LHCN-M2 (cell line): ENCODE data around the gene GLS2. TPM values are rescaled to one million over a fixed set of nuclear protein-coding genes. Genes with fewer than 3 reads are reported as not detected.
"Not testable (repeated sequence)": the region's sequence is repeated elsewhere in the genome, so short reads cannot be mapped to it uniquely, and the experiment has no call there.

ENCODE experiments used
- DNase-seq: peaks from one replicate; pipeline ENCODE4 v3.0.0-alpha.2; 2012; ENCODE audit warnings: low read depth
- total RNA-seq: library from RNA; depleted of rRNA; stranded (reverse); fragments of >200 nt; gene quantifications from 2 replicates; pipeline ENCODE4 v1.2.3, GENCODE V29; 2014

GLS2 gene
- total RNA-seq, 1 experiment from 2014 or later = not detected

DNA sequence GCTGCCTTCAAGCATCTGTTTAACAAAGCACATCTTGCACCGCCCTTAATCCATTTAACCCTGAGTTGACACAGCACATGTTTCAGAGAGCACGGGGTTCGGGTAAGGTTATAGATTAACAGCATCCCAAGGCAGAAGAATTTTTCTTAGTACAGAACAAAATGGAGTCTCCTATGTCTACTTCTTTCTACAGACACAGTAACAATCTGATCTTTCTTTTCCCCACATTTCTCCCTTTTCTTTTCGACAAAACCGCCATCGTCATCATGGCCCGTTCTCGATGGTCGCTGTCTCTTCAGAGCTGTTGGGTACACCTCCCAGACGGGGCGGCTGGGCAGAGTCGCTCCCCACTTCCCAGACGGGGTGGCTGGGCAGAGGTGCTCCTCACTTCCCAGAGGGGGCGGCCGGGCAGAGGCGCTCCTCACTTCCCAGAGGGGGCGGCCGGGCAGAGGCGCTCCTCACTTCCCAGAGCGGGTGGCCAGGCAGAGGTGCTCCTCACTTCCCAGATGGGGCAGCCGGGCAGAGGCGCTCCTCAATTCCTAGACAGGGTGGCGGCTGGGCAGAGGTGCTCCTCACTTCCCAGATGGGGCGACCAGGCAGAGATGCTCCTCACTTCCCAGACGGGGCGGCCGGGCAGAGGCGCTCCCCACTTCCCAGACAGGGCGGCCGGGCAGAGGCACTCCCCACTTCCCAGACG lies 5.6 kb upstream of the GLS2 start:
- DNase-seq = not testable (repeated sequence)

DNA sequence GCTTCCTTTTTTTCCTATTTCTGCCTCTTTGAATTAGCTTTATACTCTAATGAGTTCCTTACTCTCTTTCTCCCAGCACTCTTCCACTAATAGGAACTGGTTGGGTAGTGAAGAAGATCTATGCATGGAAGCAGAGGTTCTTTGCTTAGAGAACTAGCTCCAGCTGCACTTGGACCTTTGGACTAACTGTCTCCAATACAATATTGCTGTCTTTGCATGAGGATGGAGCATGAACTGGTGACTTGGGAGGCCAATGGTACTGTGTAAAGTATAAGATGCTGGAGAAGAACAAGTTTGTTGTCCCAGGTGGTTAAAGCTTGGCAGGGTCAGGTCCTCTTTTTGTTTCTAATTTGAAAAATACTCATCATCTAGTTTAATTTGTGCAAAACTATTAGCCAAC lies 2.4 kb upstream of the GLS2 start:
- no peak for DNase-seq

DNA sequence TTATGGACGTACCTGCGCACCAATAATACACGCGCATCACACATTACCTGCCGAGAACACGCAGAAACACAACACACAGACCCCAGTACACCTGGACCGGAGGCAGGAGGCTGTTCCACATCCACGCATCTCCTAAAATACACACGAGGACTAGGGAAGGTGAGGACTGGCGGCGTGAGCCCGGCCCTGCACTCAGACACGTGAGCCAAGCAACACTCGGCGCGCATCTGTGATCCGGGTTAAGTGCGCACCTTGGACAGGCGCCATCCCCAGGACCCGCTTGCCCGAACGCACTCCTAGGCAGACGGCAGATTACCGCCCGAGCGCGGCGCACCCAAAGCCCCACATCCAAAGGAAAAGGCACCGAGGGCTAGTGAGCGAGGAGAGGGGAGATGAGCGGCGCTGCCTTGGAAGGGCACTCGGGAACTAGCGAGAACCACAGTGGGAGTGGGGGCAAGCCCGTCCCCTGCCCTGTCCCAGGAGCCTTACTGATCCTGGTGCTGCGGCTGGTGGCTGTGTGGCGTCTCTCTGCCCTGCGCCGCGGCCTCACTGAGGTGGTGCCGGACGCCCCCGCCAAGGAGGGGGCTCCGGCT lies 417 bp downstream of the GLS2 start:
- DNase-seq = no peak

DNA sequence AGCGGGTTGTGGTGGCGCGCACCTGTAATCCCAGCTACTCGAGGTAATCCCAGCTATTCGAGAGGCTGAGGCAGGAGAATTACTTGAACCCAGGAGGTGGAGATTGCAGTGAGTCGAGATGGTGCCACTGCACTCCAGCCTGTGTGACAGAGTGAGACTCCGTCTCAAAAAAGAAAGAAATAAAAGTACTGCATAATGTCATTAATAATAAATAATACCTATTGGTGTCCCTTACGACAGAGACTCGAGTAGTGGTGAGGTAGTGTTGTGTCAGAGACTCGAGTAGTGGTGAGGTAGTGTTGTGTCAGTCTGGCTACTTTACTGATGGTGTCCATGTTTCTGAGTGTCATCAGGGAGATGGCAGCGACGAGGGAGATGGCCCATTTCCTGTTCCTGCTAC lies 1.3 kb downstream of the GLS2 start:
- no peak for DNase-seq

DNA sequence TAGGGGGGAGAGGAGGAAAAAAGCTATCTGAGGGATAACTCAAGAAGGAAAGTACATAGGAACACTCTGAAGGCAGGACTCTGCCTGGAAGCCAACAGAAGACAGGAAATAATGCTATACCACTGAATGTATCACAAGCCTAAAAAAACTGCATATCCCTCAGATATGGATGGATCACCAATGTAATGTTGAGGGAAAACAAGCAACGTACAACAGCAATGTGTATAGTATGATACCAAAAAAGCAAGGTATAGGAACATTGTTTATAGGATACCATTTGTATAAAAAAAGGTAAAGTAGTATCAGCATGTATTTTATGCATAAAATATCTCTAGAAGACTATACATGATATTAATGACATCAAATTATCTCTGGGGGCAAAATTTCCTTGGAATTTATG lies 3.4 kb downstream of the GLS2 start:
- no peak for DNase-seq

DNA sequence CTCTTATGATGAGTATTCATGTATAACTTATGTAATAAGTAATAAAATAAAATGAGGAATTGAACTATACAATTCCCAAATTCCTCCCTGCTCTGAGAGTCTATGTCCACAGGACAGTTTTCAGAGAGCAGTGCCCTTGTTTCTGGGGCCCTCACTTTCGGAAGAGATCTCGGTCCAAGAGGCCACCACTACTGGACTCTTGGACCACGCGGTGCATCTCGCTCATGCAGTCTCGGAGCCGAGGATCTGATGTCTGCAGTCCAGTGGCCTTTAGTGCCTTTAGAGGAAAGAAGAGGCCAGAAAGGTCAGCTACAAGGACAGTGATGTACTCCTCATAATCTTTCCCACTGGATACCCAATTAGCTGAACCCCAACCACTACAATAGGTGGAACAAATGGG lies 8.3 kb downstream of the GLS2 start:
- no peak for DNase-seq

DNA sequence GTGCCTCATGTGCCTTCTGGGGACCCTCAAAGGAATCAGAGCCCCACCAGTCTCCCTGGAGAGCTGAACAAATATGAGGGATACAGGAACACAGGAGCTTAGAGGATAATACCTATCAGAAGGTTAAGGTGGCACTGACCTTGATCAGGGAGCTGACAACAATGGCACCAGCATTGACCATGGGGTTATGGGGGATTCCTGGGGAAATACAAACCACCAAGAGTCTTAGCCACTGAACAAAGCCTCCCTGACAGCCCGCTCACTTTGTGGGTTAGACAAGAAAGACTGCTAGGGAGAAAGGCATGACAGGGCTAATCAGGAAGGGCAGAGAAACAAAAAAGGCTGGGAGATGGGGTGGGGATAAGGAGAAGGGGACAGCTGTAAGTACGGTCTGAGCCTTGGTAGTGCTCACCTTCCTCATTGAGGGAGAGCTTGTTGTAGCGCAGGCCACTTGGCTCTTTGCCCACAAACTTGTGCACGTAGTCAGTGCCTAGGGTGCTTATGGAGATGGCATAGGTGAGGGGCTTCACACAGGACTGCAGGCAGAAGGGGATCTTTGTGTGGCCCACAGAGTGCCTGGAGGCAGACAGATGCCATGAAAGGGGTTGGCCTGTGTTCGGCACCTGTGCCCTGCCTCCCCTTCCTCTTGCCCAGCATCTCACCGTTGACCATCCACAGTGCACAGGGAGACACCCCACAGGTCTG lies 10.3 kb downstream of the GLS2 start:
- DNase-seq = no peak

DNA sequence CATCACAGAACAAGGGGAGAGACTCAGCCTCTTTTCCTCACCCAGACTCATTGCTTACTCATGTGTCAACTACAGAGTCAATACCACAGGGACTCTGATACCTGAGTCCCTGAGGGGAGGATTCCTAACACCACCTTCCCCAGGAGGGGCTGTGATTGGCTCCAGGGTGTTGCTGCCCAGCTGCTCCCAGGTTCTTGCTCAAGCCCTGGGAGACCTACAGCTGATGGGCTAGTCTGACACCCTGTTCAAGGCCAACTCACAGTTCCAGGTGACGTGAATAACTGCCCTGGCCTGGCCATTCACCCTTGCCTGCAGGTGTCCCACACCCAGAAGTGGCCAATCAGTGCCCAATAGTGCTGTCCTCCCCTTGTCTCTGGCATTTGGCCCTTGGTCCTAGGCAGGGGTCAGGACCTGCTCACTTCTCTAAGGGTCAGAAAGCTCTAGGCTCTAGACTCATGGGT lies 11.0 kb downstream of the GLS2 start:
- DNase-seq = no peak

DNA sequence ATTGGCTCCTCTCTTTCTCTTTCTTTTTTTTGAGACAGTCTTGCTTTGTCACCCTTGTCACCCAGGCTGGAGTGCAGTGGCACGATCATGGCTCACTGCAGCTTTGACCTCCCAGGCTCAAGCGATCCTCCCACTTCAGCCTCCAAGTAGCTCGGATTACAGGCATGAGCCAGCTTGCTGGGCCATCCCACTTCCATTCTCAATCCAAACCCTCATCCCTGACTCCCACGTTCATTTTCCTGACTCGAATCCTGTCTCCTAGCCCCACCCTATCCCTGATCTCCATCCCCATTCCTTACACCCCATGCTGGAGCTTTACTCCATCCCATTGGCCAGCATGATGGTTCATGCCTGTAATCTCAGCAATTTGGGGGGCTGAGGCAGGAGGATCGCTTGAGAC lies 11.8 kb downstream of the GLS2 start:
- no peak for DNase-seq

DNA sequence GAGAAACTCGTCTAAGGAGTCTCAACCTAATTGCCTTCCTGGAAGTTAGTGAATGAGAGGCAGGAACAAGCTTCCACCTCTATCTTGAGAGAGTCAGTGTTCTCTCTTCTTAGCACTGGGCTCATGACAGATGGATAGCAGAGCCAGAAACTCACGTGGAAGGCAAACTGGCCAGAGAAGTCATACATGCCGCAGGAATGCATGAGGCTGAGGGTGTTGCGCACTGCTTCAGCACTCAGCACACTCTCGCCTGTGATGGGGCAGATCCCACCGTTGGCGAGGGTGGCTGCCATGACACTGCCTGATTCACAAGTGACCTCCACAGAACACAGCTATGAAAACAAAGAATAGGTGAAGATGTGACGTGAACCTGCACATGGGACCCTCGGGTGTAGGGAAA lies 13.6 kb downstream of the GLS2 start:
- DNase-seq = no peak

DNA sequence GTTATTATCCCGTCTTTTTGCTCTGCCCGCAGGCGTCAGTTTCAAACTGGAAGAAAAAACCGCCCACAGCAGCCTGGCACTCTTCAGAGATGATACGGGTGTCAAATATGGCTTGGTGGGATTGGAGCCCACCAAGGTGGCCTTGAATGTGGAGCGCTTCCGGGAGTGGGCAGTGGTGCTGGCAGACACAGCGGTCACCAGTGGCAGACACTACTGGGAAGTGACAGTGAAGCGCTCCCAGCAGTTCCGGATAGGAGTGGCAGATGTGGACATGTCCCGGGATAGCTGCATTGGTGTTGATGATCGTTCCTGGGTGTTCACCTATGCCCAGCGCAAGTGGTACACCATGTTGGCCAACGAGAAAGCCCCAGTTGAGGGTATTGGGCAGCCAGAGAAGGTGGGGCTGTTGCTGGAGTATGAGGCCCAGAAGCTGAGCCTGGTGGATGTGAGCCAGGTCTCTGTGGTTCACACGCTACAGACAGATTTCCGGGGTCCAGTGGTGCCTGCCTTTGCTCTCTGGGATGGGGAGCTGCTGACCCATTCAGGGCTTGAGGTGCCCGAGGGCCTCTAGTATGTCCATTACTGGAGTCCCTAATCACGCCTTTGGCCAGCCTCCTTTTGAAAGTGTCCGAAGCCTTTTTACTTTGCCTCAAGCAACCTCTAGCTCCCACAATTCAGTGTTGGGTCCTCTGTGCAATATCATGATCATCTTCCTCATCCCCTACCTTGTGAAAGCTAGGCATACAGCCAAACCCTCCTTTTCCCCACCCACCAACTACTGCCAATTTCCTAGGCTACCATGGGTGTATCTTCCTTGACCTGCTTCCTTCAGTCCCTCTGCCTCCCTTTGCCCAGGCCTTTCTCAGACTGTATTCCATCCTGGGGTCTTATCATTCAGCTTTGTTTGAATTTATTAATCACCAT lies 18.7 kb downstream of the GLS2 start:
- no peak for DNase-seq

DNA sequence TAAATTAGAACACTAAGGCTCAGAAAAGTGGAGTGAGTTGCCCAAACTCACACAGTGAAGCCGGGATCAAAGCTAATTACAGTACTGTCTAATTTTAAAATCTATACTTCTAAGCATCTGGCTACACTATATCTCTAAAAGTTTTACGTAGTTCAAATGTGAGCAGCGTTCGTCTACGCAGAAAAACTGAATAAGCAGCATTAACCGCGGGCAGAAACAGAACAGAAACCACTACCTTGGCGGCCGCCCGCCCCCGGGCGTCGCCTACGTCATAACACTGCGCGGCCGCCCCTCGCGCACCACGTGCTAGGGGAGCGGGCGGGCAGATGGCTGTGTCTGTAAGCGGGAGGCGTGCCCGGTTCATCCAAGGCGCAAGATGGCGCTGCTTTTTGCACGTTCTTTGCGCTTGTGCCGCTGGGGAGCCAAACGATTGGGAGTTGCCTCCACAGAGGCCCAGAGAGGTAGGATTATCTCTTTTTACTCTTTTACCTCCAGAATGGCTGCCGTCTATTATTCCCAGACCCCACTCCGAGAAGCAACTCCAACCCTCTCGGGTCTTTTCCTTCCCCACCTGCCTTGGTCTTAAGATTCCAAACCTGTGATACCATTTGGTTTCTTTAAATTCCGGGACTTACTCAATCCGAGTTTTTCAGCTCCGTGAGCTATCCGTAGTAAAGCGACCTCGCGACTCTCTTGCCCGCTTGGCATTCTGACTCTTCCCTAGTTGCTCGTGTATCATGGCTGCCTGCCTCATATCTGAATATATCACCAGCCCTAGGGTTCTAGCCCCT lies 19.6 kb downstream of the GLS2 start, which contains the start of gene SPRYD4:
SPRYD4 (plus strand) TSS at position 363 of the 791 bp plus-strand sequence; CDS start at position 377, 14 bp downstream.
- DNase-seq = peak; percentile 90

DNA sequence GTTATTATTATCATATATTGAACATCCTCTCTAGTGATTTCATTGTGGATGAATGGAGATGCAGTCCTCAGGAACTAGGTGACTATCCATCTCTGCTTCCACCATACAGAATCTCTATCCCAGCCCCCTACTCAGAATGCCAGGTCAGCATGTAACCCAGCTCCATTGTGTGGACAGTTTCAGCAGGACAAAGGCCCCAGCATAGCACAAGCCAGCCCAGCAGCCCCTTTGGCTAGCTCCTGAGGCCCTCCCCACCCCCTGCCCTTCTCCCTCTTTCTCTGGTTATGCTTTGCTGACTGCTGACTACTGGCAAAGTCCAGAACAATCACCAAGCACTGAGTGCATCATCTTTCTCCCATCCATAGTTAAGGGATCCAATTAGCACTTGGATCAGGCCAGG lies 25.4 kb downstream of the GLS2 start:
- DNase-seq = no peak

DNA sequence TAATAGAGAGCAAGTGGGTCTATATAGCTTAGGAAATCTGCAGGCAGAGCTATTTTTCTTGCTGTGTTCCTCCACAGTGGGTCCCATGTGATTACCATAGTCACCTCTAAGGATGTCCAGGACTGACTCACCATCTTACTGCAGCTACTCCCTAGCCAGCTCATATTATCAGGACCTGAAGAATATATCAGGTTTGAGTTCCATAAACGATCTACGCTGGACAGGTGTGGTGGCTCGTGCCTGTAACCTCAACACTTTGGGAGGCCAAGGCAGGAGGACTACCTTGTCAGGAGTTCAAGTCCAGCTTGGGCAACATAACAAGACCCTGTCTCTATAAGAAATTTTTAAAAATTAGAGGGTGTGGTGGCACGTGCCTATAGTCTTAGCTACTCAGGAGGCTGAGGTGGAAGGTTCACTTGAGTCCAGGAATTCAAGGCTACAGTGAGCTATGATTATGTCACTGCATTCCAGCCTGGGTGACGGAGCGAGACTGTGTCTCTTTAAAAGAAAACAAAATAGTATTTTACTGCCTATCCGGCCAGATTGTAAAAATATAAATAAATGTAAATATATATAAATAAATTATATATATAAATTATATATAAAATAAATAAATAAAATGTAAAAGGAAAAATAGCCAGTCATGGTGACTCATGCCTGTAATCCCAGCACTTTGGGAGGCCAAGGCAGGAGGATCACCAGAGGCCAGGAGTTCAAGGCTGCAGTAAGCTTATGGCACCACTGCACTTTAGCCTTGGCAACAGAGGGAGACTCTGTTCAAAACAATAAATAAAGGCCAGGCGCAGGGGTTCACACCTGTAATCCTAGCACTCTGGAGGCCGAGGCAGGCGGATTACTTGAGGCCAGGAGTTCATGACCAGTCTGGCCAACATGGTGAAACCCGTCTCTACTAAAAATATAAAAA lies 26.5 kb downstream of the GLS2 start:
- DNase-seq = peak; percentile 35

DNA sequence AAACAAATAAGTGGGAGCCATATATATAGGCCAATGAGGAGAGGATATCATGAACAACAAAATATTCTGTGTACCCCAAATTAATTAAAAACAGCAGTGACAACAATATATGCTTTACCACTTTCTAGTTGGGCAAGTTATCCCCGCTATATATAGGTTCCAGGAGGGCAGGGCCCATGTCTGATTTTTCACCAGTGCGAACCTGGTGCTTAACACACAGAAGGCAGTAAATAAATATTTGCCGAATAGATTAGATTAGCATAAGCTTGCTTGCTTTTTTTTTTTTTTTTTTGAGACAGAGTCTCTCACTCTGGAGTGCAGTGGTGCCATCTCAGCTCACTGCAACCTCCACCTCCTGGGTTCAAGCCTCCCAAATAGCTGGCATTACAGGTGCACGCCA lies 30.1 kb downstream of the GLS2 start:
- no peak for DNase-seq

DNA sequence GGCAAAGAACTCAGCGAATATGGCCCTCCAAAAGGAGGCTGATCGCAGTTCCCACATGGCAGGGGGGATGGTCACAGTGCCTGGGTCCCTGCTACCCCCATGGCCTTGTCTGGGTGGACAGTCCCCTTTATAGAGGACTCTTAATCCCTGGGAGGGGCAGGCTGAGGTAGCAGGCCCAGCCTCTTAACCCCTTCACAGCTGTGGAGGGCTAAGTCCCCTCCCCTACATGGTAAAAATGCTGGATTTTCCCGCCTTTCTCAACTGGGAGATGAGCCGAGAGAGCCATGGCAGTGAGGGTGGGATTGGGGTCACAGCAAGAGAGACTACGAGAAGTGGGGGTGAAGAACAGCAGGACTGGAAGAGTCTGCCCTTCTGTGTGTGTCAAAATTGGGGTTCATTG lies 33.4 kb downstream of the GLS2 start, which contains the start of gene MIP:
MIP (minus strand) TSS at position 101 of the 400 bp plus-strand sequence; CDS start at position 57, 44 bp downstream.
- DNase-seq = no peak

DNA sequence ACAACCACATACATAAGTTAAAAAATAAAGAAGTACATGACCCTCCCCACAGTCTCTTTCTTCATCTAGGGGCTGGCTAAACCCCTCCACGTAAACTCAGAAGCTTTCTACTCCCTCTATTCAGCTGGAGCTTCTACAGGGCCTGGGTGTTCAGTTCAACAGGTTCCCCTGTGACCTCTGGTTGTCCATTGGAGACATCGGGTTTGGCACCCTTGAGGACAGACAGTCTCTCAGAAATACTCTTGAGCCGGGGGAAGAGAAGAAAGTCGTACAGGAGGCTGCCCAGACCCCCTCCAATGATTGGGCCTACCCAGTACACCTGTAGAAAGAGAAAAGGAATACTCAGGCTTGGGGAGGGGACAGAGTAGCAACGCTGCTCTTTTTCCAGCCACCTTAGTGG lies 36.8 kb downstream of the GLS2 start:
- DNase-seq = no peak

DNA sequence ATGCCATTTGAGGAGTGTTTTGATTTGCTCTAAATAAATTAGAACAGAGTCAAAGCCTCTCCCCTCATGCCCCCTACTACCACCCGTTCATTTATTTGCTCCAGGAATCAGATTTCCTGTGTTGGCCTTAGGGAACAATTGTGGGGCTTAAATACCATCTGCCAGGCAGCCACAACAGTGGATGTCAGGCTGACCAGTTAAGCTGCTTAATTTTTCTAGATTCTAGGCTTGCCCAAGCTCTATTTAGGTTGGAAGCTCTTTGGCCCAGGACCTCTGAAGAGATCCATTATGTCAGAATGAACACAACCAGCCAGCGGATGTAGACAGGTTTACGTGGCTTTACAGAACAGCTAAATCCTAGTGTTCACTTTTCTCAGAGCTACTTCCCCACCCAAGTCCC lies 37.7 kb downstream of the GLS2 start:
- DNase-seq = no peak

DNA sequence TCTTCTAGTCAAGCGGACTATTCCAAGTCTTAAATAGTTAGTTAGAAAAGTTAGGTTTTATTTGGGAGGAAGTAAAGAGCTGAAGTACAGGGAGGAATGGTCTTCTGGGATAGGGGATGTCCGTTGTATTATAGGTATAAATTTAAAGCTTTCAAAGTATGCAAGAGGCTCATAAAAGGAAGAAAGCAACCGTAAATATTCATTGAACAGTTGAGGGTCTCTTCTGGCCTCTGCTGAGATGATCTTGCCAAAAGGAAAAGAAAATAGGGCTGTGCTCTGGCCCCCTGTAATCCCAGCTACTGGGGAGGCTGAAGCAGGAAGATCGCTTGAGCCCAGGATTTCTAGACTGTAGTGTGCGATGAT lies 38.4 kb downstream of the GLS2 start:
- DNase-seq = no peak
